Fibroblast of skin of abdomen (primary cell): ENCODE measurements around the gene OPN5.

Source experiments
- DNase-seq: peaks from one replicate; pipeline ENCODE4 v3.0.0-alpha.2; 2013

OPN5 gene

DNA sequence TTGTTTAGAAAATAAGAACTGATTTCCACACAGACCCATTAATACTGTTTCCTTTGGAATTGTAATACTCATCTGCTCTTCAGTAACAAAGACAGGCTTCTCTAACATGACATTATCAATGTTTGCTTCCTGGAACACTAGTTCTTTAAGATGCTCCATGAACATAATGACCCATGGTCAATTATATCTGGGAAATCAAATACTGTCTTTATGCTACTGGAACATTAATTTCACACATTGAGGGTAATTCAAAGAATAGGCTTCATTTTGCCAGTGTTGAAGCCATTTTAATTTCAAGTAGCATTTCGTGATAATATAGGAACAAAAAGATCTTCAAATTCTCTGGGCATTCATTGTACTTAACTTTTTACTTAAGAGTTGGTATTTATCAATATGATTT, 80.9 kb downstream of the OPN5 start:
- no peak for DNase-seq

GRCh38 chr6:47865206-47865605, 83.4 kb downstream of the OPN5 start:
- no peak for DNase-seq

DNA sequence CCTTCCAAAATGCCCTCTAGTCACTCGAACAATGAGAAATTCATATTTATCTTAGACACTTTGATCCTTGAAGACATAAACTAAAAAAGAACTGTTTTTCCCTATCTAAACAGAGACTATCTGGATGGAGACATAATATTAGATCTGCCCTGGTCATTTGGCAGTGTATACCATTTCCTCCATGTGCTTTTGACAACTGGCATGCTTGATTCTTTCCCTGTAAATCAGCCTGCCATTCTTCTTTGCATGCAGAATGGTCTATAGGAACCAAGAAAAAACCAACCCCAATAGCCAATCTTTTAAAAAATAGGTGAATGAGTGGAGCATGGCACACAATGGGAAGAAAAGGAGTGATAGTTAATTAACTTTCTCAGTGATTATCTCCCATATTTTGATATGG, 93.8 kb downstream of the OPN5 start:
- DNase-seq, result no peak
